ENCODE results near the gene CACNA1H.

The CACNA1H gene

GRCh38 chr16:1206326-1206725 lies 53.4 kb downstream of the CACNA1H start:
- in situ Hi-C loops (cut with MboI; ENCODE audit: low sequenced_read_pairs) = no loop called here

DNA sequence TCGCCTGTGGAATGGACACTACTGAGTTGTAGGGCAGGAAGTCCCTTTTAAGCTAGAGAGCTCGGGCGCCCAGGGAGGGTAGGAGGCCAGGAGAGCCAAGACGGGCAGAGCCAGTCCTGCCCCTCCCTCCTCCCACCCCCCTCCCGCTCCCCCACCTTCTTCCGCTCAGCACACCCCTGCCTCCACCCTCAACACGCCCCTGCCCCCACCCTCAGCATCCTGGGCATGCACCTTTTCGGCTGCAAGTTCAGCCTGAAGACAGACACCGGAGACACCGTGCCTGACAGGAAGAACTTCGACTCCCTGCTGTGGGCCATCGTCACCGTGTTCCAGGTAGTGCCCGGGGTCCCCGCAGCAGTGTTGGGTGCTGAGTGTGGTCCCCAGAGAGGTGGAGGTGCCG lies 53.9 kb downstream of the CACNA1H start:
- in situ Hi-C loops (cut with MboI; ENCODE audit: low sequenced_read_pairs) = no loop called here

DNA sequence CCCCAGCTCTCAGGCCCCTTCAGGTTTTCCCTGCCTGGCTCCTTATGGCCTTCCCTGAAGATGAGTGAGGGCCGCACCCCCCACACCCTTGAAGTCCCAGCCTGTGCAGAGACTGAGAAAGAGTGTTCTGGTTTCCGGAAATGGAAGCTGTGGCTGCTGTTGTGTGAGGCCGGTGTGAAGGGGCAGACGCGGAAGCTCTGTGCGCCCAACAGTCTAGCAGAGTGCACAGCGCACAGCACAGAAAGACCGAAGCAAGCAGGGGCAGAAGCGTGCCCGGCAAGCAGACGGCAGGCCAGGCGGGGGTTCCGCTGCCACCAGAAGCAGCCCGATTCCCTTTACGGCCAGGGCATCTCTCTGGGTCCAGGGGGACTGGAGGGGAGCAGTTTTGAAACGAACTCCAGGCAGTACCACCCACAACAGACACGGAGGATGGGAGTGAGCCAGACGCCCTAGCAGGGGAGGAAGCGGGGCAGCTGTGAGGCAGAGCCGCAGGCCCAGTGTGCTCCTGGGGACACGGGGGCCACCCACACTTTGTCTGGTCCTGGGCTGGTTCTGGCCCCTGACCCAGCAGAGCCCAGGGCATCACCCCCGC lies 55.4 kb downstream of the CACNA1H start:
- in situ Hi-C loops (cut with MboI; ENCODE audit: low sequenced_read_pairs) = no loop called here

GRCh38 chr16:1209081-1209480 lies 56.2 kb downstream of the CACNA1H start:
- in situ Hi-C loops (cut with MboI; ENCODE audit: low sequenced_read_pairs) = no loop called here

GRCh38 chr16:1210461-1210860 lies 57.6 kb downstream of the CACNA1H start:
- in situ Hi-C loops (cut with MboI; ENCODE audit: low sequenced_read_pairs) = no loop called here

GRCh38 chr16:1211451-1212268 lies 58.8 kb downstream of the CACNA1H start:
- in situ Hi-C loops (cut with MboI; ENCODE audit: low sequenced_read_pairs) = no loop called here

GRCh38 chr16:1212616-1213194 lies 59.8 kb downstream of the CACNA1H start:
- in situ Hi-C loops (cut with MboI; ENCODE audit: low sequenced_read_pairs) = no loop called here

GRCh38 chr16:1213231-1213630 lies 60.3 kb downstream of the CACNA1H start:
- in situ Hi-C loops (cut with MboI; ENCODE audit: low sequenced_read_pairs) = no loop called here

- in situ Hi-C loops (cut with MboI; ENCODE audit: low sequenced_read_pairs) = no loop called here
Observed at GRCh38 chr16:1213796-1214372, 61.0 kb downstream of the CACNA1H start.

- in situ Hi-C loops (cut with MboI; ENCODE audit: low sequenced_read_pairs) = no loop called here
Observed at GRCh38 chr16:1214719-1215118, 61.8 kb downstream of the CACNA1H start.

GRCh38 chr16:1215574-1216295 lies 62.8 kb downstream of the CACNA1H start:
- in situ Hi-C loops (cut with MboI; ENCODE audit: low sequenced_read_pairs) = no loop called here

DNA sequence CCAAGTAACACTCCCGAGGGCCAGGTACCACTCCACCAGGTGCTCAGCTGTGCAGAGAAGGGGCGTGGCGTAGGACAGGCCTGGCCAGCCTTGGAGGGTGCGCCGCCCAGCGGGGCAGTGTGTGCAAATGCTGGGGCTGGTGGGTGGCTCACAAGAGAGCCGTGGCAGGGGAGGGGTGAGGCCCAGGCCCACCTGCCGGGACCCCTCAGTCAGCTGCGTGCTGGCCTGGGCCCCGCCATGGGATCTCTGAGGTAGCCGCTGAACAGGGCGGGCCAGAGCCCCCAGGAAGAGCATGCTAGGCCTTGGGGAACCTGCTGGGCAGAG lies 63.4 kb downstream of the CACNA1H start:
- in situ Hi-C loops (cut with MboI; ENCODE audit: low sequenced_read_pairs) = no loop called here

- in situ Hi-C loops (cut with MboI; ENCODE audit: low sequenced_read_pairs) = no loop called here
Observed at GRCh38 chr16:1216681-1217400, 63.9 kb downstream of the CACNA1H start.

DNA sequence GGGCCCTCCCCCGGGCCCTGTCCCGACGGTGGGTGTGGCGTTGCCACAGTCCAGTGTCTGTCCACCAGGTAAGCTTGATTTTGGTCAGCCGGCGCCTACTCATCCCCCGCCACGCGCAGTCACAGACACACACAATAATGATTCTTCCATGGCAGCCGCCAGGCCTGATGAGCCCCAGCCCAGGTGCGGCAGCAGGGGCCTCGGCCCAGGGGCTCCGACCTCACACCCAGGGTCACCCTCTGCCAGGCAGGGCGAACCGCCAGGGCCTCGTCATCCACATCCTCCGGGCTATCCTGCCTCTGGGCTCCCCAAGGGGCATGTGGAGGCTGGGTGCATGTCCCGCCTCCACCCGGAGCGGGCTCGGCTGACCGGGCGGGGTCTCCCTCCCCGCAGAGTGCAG lies 64.6 kb downstream of the CACNA1H start:
- in situ Hi-C loops (cut with MboI; ENCODE audit: low sequenced_read_pairs) = no loop called here

DNA sequence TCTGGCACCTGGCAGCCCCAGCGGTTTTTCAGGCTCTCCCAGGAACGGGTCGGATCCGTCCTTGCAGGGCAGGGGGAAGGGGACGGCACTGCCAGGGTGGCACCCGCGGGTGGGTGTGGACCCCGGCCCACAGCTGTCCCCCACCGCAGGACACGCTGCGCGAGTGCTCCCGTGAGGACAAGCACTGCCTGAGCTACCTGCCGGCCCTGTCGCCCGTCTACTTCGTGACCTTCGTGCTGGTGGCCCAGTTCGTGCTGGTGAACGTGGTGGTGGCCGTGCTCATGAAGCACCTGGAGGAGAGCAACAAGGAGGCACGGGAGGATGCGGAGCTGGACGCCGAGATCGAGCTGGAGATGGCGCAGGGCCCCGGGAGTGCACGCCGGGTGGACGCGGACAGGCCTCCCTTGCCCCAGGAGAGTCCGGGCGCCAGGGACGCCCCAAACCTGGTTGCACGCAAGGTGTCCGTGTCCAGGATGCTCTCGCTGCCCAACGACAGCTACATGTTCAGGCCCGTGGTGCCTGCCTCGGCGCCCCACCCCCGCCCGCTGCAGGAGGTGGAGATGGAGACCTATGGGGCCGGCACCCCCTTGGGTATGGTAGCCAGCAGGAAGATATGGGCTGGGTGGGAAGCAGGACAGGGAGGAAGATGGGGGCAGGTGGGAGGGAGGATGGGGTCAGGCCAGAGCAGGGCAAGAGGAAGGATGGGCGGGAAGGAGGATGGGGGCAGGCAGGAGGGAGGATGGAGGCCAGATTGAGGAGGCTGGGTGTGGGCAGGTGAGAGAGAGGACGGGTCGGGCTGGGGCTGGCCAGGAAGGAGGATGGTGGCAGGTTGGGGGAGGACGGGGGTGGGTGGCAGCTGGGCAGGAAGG lies 65.4 kb downstream of the CACNA1H start:
- in situ Hi-C loops (cut with MboI; ENCODE audit: low sequenced_read_pairs) = no loop called here

DNA sequence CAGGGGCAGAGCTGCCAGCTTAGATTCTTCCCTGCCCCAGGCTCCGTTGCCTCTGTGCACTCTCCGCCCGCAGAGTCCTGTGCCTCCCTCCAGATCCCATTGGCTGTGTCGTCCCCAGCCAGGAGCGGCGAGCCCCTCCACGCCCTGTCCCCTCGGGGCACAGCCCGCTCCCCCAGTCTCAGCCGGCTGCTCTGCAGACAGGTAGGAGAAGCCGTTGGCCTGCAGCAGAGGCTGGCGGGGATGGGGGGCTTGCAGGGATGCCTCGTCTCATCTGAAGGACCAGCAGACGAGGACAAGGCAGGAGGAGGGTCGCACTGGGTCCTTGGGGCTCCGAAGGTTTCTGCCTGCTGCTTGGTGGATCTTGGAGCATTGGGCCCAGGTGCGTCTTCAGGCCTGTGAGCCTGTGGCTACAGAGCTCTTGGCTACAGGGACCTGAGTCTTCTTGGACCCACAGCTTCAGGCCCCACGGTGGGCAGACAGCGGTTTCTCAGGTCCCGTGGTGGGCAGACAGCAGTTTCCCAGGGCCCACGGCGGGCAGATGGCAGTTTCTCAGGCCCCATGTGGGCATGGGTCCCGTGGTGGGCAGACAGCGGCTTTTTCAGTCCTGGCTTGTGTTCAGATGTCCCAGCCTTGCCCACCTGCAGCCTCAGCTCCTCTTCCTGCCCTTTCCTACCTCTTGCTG lies 66.2 kb downstream of the CACNA1H start:
- in situ Hi-C loops (cut with MboI; ENCODE audit: low sequenced_read_pairs) = no loop called here

DNA sequence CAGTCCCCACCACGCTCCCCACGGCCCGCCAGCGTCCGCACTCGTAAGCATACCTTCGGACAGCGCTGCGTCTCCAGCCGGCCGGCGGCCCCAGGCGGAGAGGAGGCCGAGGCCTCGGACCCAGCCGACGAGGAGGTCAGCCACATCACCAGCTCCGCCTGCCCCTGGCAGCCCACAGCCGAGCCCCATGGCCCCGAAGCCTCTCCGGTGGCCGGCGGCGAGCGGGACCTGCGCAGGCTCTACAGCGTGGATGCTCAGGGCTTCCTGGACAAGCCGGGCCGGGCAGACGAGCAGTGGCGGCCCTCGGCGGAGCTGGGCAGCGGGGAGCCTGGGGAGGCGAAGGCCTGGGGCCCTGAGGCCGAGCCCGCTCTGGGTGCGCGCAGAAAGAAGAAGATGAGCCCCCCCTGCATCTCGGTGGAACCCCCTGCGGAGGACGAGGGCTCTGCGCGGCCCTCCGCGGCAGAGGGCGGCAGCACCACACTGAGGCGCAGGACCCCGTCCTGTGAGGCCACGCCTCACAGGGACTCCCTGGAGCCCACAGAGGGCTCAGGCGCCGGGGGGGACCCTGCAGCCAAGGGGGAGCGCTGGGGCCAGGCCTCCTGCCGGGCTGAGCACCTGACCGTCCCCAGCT lies 67.3 kb downstream of the CACNA1H start:
- in situ Hi-C loops (cut with MboI; ENCODE audit: low sequenced_read_pairs) = no loop called here

DNA sequence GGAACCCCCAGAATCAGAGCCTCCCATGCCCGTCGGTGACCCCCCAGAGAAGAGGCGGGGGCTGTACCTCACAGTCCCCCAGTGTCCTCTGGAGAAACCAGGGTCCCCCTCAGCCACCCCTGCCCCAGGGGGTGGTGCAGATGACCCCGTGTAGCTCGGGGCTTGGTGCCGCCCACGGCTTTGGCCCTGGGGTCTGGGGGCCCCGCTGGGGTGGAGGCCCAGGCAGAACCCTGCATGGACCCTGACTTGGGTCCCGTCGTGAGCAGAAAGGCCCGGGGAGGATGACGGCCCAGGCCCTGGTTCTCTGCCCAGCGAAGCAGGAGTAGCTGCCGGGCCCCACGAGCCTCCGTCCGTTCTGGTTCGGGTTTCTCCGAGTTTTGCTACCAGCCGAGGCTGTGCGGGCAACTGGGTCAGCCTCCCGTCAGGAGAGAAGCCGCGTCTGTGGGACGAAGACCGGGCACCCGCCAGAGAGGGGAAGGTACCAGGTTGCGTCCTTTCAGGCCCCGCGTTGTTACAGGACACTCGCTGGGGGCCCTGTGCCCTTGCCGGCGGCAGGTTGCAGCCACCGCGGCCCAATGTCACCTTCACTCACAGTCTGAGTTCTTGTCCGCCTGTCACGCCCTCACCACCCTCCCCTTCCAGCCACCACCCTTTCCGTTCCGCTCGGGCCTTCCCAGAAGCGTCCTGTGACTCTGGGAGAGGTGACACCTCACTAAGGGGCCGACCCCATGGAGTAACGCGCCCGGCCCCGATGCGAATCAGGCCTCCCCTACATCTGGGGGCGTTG lies 68.1 kb downstream of the CACNA1H start:
- in situ Hi-C loops (cut with MboI; ENCODE audit: low sequenced_read_pairs) = no loop called here

Data from HL-60/S4 (cell line).